T-helper 2 cell treated with Interferon-gamma antibody and Interleukin-4, amounts not matched to agents 5 μg/mL and 100 μg/mL, for 36 hours (primary cell): ENCODE results near the gene KHSRP.
"Not testable (repeated sequence)": the region's sequence is repeated elsewhere in the genome, so short reads cannot be mapped to it uniquely, and the experiment has no call there.

Experiments used
- DNase-seq: peaks from one replicate; pipeline ENCODE4 v3.0.0; 2021; ENCODE audit warnings: low spot score
- H3K27ac Mint-ChIP-seq: one replicate; pipeline ENCODE4 v1.8.0; 2021; ENCODE audit warnings: mild to moderate bottlenecking, mixed read lengths
- H3K27me3 Mint-ChIP-seq: one replicate; pipeline ENCODE4 v1.8.0; 2021; ENCODE audit warnings: low read depth, mixed read lengths
- H3K36me3 Mint-ChIP-seq: one replicate; pipeline ENCODE4 v1.8.0; 2021; ENCODE audit warnings: low read depth, mixed read lengths
- H3K4me1 Mint-ChIP-seq: one replicate; pipeline ENCODE4 v1.8.0; 2021; ENCODE audit warnings: low read depth, mixed read lengths
- H3K4me3 Mint-ChIP-seq: one replicate; pipeline ENCODE4 v1.8.0; 2022; ENCODE audit warnings: mild to moderate bottlenecking, moderate library complexity, mixed read lengths
- H3K9me3 Mint-ChIP-seq: one replicate; pipeline ENCODE4 v1.8.0; 2021; ENCODE audit warnings: mixed read lengths

Gene KHSRP

GRCh38 chr19:6433663-6434062 lies 9.1 kb upstream of the KHSRP start, which contains the start of gene SLC25A41:
Gene SLC25A41, minus strand, starts transcription at chr19:6433763. Its CDS starts 70 bp downstream, at chr19:6433693.
- DNase-seq: no peak
- Mint-ChIP-seq H3K4me1 (peaks cover 4% of the 10 kb centered on the region), H3K36me3 (no peaks in the 10 kb centered on the region), H3K9me3 (no peaks in the 10 kb centered on the region), H3K27me3 (no peaks in the 10 kb centered on the region), H3K4me3 (no peak within 1 kb of the TSS), H3K27ac (no peak within 1 kb of the TSS)

- Mint-ChIP-seq H3K9me3 (no peaks in the 10 kb centered on the region), H3K36me3 (no peaks in the 10 kb centered on the region), H3K4me1 (peaks cover 4% of the 10 kb centered on the region), H3K27me3 (no peaks in the 10 kb centered on the region), H3K27ac (no peak overlapping the region), H3K4me3 (no peak overlapping the region)
- no peak for DNase-seq
Measured at GRCh38 chr19:6433165-6433564, 8.6 kb upstream of the KHSRP start.

GRCh38 chr19:6431891-6432290 lies 7.3 kb upstream of the KHSRP start:
- no peaks in the 10 kb centered on the region for H3K9me3 Mint-ChIP-seq
- H3K4me3 Mint-ChIP-seq: no peak overlapping the region
- no peaks in the 10 kb centered on the region for H3K36me3 Mint-ChIP-seq
- no peak overlapping the region for H3K27ac Mint-ChIP-seq
- no peaks in the 10 kb centered on the region for H3K27me3 Mint-ChIP-seq
- H3K4me1 Mint-ChIP-seq: peaks cover 4% of the 10 kb centered on the region
- DNase-seq: no peak

GRCh38 chr19:6429419-6430221 lies 5.0 kb upstream of the KHSRP start:
- peaks cover 3% of the 10 kb centered on the region for H3K9me3 Mint-ChIP-seq
- H3K27ac Mint-ChIP-seq: no peak overlapping the region
- no peaks in the 10 kb centered on the region for H3K27me3 Mint-ChIP-seq
- H3K36me3 Mint-ChIP-seq: no peaks in the 10 kb centered on the region
- H3K4me3 Mint-ChIP-seq: peak overlapping the region; percentile 11
- no peak for DNase-seq
- peaks cover 8% of the 10 kb centered on the region for H3K4me1 Mint-ChIP-seq

GRCh38 chr19:6428692-6429418 lies 4.2 kb upstream of the KHSRP start:
- not testable (repeated sequence) for H3K36me3 Mint-ChIP-seq, DNase-seq, H3K9me3 Mint-ChIP-seq, H3K4me1 Mint-ChIP-seq, H3K4me3 Mint-ChIP-seq, H3K27me3 Mint-ChIP-seq, H3K27ac Mint-ChIP-seq

GRCh38 chr19:6427131-6427530 lies 2.5 kb upstream of the KHSRP start:
- Mint-ChIP-seq H3K27me3 (no peaks in the 10 kb centered on the region), H3K36me3 (peaks cover 12% of the 10 kb centered on the region), H3K27ac (no peak overlapping the region), H3K4me1 (peaks cover 21% of the 10 kb centered on the region), H3K9me3 (peaks cover 3% of the 10 kb centered on the region), H3K4me3 (no peak overlapping the region)
- no peak for DNase-seq

GRCh38 chr19:6425732-6426620 lies 1.4 kb upstream of the KHSRP start:
- Mint-ChIP-seq H3K36me3 (peaks cover 17% of the 10 kb centered on the region), H3K4me3 (peak overlapping the region; percentile 75), H3K27me3 (no peaks in the 10 kb centered on the region), H3K27ac (peak overlapping the region; percentile 87), H3K9me3 (peaks cover 3% of the 10 kb centered on the region), H3K4me1 (peaks cover 22% of the 10 kb centered on the region)
- no peak for DNase-seq

GRCh38 chr19:6424939-6425731 lies 524 bp upstream of the KHSRP start:
- DNase-seq: peak; percentile 100
- peaks cover 22% of the 10 kb centered on the region for H3K4me1 Mint-ChIP-seq
- peak overlapping the region; percentile 87 for H3K27ac Mint-ChIP-seq
- peaks cover 3% of the 10 kb centered on the region for H3K9me3 Mint-ChIP-seq
- H3K36me3 Mint-ChIP-seq: peaks cover 24% of the 10 kb centered on the region
- peak overlapping the region; percentile 75 for H3K4me3 Mint-ChIP-seq
- no peaks in the 10 kb centered on the region for H3K27me3 Mint-ChIP-seq

- DNase-seq: peak; percentile 40
- Mint-ChIP-seq H3K4me3 (peak overlapping the region; percentile 94), H3K9me3 (peaks cover 3% of the 10 kb centered on the region), H3K27me3 (no peaks in the 10 kb centered on the region), H3K4me1 (peaks cover 24% of the 10 kb centered on the region), H3K27ac (peak overlapping the region; percentile 79), H3K36me3 (peaks cover 34% of the 10 kb centered on the region)
Measured at GRCh38 chr19:6423499-6424194, 964 bp downstream of the KHSRP start.

- Mint-ChIP-seq H3K36me3 (peaks cover 49% of the 10 kb centered on the region), H3K4me3 (no peak overlapping the region)
Measured at GRCh38 chr19:6421075-6422014, 3.3 kb downstream of the KHSRP start.

GRCh38 chr19:6418562-6418932 lies 6.1 kb downstream of the KHSRP start:
- DNase-seq: no peak
- Mint-ChIP-seq H3K4me1 (peaks cover 16% of the 10 kb centered on the region), H3K4me3 (no peak overlapping the region), H3K36me3 (peaks cover 58% of the 10 kb centered on the region), H3K27ac (no peak overlapping the region), H3K9me3 (no peaks in the 10 kb centered on the region), H3K27me3 (no peaks in the 10 kb centered on the region)

More at GRCh38 chr19:6421075-6422014, 3.3 kb downstream of the KHSRP start:
- peaks cover 3% of the 10 kb centered on the region for H3K9me3 Mint-ChIP-seq
- H3K27me3 Mint-ChIP-seq: no peaks in the 10 kb centered on the region
- no peak for DNase-seq
- H3K4me1 Mint-ChIP-seq: peaks cover 24% of the 10 kb centered on the region
- H3K27ac Mint-ChIP-seq: no peak overlapping the region
